Neural progenitor cell (in vitro differentiated cells): ENCODE results near the gene CREBBP. TPM values are rescaled to one million over a fixed set of nuclear protein-coding genes. Genes with fewer than 3 reads are reported as not detected.
A peak's percentile ranks its signal among the peaks of the same experiment; 100 is the strongest.

Experiments
- DNase-seq: peaks from one replicate; pipeline ENCODE4 v3.0.0-alpha.2; 2016; ENCODE audit warnings: low spot score
- H2AFZ ChIP-seq: fragments of 200-600 bp; sonication (generic); replicated peaks from 2 replicates; pipeline ENCODE4 v1.6.1; 2016; ENCODE audit warnings: antibody characterized with exemption
- H3F3A ChIP-seq: fragments of 200-600 bp; sonication (generic); 2 replicates; pipeline ENCODE4 v1.6.1; 2016; ENCODE audit warnings: antibody characterized with exemption, low read depth
- H3K27ac ChIP-seq: fragments of 200-600 bp; sonication (generic); 2 replicates; pipeline ENCODE4 v1.5.1; 2016; ENCODE audit warnings: mild to moderate bottlenecking
- H3K27me3 ChIP-seq: fragments of 200-600 bp; sonication (generic); 2 replicates; pipeline ENCODE4 v1.6.1; 2016; ENCODE audit warnings: mild to moderate bottlenecking, moderate library complexity
- H3K36me3 ChIP-seq: fragments of 200-600 bp; sonication (generic); 2 replicates; pipeline ENCODE4 v1.5.1; 2016
- H3K4me1 ChIP-seq: fragments of 200-600 bp; sonication (generic); 2 replicates; pipeline ENCODE4 v1.6.1; 2016; ENCODE audit warnings: mixed run types
- H3K4me2 ChIP-seq: fragments of 200-600 bp; sonication (generic); 2 replicates; pipeline ENCODE4 v1.6.1; 2016
- H3K4me3 ChIP-seq: fragments of 200-600 bp; sonication (generic); 2 replicates; pipeline ENCODE4 v1.5.1; 2016
- H3K79me2 ChIP-seq: fragments of 200-600 bp; sonication (generic); 2 replicates; pipeline ENCODE4 v1.6.1; 2016; ENCODE audit warnings: low read depth
- H3K9ac ChIP-seq: fragments of 200-600 bp; sonication (generic); 2 replicates; pipeline ENCODE4 v1.6.1; 2016
- H3K9me3 ChIP-seq: fragments of 200-600 bp; sonication (generic); 2 replicates; pipeline ENCODE4 v1.5.1; 2016; ENCODE audit warnings: low read depth
- H4K20me1 ChIP-seq: fragments of 200-600 bp; sonication (generic); 2 replicates; pipeline ENCODE4 v1.6.1; 2016; ENCODE audit warnings: low read depth
- H3K27ac Mint-ChIP-seq: 3 replicates; pipeline ENCODE4 v1.8.0; 2021; ENCODE audit warnings: mixed read lengths
- H3K27me3 Mint-ChIP-seq: 2 replicates; pipeline ENCODE4 v1.8.0; 2022; ENCODE audit warnings: low read depth, mild to moderate bottlenecking, inconsistent platforms, moderate library complexity, mixed read lengths; ENCODE audit not compliant: insufficient read depth
- H3K36me3 Mint-ChIP-seq: 3 replicates; pipeline ENCODE4 v1.8.0; 2021; ENCODE audit warnings: mixed read lengths
- H3K4me1 Mint-ChIP-seq: 3 replicates; pipeline ENCODE4 v1.8.0; 2021; ENCODE audit warnings: mixed read lengths
- H3K4me3 Mint-ChIP-seq: 3 replicates; pipeline ENCODE4 v1.8.0; 2021; ENCODE audit warnings: mild to moderate bottlenecking, moderate library complexity, mixed read lengths
- H3K9me3 Mint-ChIP-seq: 3 replicates; pipeline ENCODE4 v1.8.0; 2020; ENCODE audit warnings: mixed read lengths
- CTCF ChIP-seq: fragments of 200-600 bp; sonication (generic); IDR thresholded peaks from 2 replicates; pipeline ENCODE4 v1.5.1; 2017; ENCODE audit warnings: antibody characterized with exemption, mild to moderate bottlenecking
- EZH2 ChIP-seq: fragments of 200-600 bp; sonication (generic); IDR thresholded peaks from 2 replicates; pipeline ENCODE4 v1.6.1; 2017; ENCODE audit warnings: antibody characterized with exemption, mild to moderate bottlenecking, moderate library complexity
- EZH2phosphoT487 ChIP-seq: fragments of 200-600 bp; sonication (generic); IDR thresholded peaks from 2 replicates; pipeline ENCODE4 v1.6.1; 2017; ENCODE audit warnings: antibody characterized with exemption
- total RNA-seq: library from RNA; depleted of rRNA; stranded (reverse); fragments of >200 nt; gene quantifications from 2 replicates; pipeline ENCODE4 v1.2.3, GENCODE V29; 2015; ENCODE audit warnings: low replicate concordance

CREBBP gene
- total RNA-seq, 1 donor from 2014 or later, result 60.6 TPM

- TF ChIP-seq CTCF, result no peak
- no peak for TF ChIP-seq EZH2phosphoT487
- TF ChIP-seq EZH2, result no peak
- no peaks in the 10 kb centered on the region for H3K9me3 Mint-ChIP-seq
- H4K20me1 ChIP-seq, result peaks cover 8% of the 10 kb centered on the region
- no peak overlapping the region for H2AFZ ChIP-seq
- peaks cover 7% of the 10 kb centered on the region for H3K4me1 ChIP-seq
- H3K36me3 Mint-ChIP-seq, result no peaks in the 10 kb centered on the region
- H3K4me2 ChIP-seq, result no peak overlapping the region
- H3K4me3 ChIP-seq, result no peak overlapping the region
- H3K4me1 Mint-ChIP-seq, result peaks cover 12% of the 10 kb centered on the region
- no peak overlapping the region for H3K27ac Mint-ChIP-seq
- H3K27me3 ChIP-seq, result no peaks in the 10 kb centered on the region
- H3K9ac ChIP-seq, result no peak overlapping the region
- H3K9me3 ChIP-seq, result no peaks in the 10 kb centered on the region
- DNase-seq, result no peak
- no peak overlapping the region for H3K27ac ChIP-seq
- peaks cover 18% of the 10 kb centered on the region for H3K79me2 ChIP-seq
- H3K4me3 Mint-ChIP-seq, result no peak overlapping the region
- H3F3A ChIP-seq, result peaks cover 7% of the 10 kb centered on the region
- peaks cover 4% of the 10 kb centered on the region for H3K27me3 Mint-ChIP-seq
- H3K36me3 ChIP-seq, result no peaks in the 10 kb centered on the region
These were observed 160.1 kb downstream of the CREBBP start for GRCh38 chr16:3720418-3720817.

- Histone ChIP-seq H3K27ac (no peak overlapping the region), H3K36me3 (no peaks in the 10 kb centered on the region), H2AFZ (no peak overlapping the region), H3K4me3 (no peak overlapping the region), H3F3A (peaks cover 7% of the 10 kb centered on the region), H3K4me2 (peak overlapping the region; percentile 86), H3K27me3 (no peaks in the 10 kb centered on the region), H3K9ac (no peak overlapping the region), H3K79me2 (peaks cover 36% of the 10 kb centered on the region), H4K20me1 (peaks cover 19% of the 10 kb centered on the region), H3K9me3 (no peaks in the 10 kb centered on the region), H3K4me1 (peaks cover 7% of the 10 kb centered on the region)
- TF ChIP-seq EZH2phosphoT487 (no peak), CTCF (no peak), EZH2 (no peak)
- Mint-ChIP-seq H3K4me1 (peaks cover 20% of the 10 kb centered on the region), H3K36me3 (peaks cover 9% of the 10 kb centered on the region), H3K27me3 (peaks cover 4% of the 10 kb centered on the region), H3K9me3 (no peaks in the 10 kb centered on the region), H3K27ac (no peak overlapping the region), H3K4me3 (peak overlapping the region; percentile 82)
- no peak for DNase-seq
These were observed 161.9 kb downstream of the CREBBP start for GRCh38 chr16:3718628-3719027.

- Histone ChIP-seq H4K20me1 (peaks cover 25% of the 10 kb centered on the region), H3K79me2 (peaks cover 42% of the 10 kb centered on the region), H2AFZ (peak overlapping the region; percentile 96), H3K36me3 (no peaks in the 10 kb centered on the region), H3K4me2 (peak overlapping the region; percentile 86), H3K9me3 (no peaks in the 10 kb centered on the region), H3K4me3 (peak overlapping the region; percentile 84), H3K9ac (peak overlapping the region; percentile 76), H3F3A (peaks cover 7% of the 10 kb centered on the region), H3K4me1 (peaks cover 7% of the 10 kb centered on the region), H3K27me3 (no peaks in the 10 kb centered on the region), H3K27ac (no peak overlapping the region)
- Mint-ChIP-seq H3K27me3 (peaks cover 4% of the 10 kb centered on the region), H3K4me1 (peaks cover 20% of the 10 kb centered on the region), H3K9me3 (no peaks in the 10 kb centered on the region), H3K27ac (peak overlapping the region; percentile 14), H3K36me3 (peaks cover 9% of the 10 kb centered on the region), H3K4me3 (peak overlapping the region; percentile 91)
- TF ChIP-seq EZH2, result no peak
- no peak for TF ChIP-seq CTCF
- no peak for TF ChIP-seq EZH2phosphoT487
- no peak for DNase-seq
These were observed 162.5 kb downstream of the CREBBP start for GRCh38 chr16:3718019-3718391.
